NT2/D1 (cell line): Measurements from ENCODE around the gene REXO4.

Experiments
- DNase-seq: peaks from one replicate; pipeline ENCODE4 v3.0.0-alpha.2; 2011; ENCODE audit warnings: low read depth, low spot score
- H3K27me3 ChIP-seq: 2 replicates; pipeline ENCODE4 v1.6.0; 2011; ENCODE audit warnings: mild to moderate bottlenecking; ENCODE audit not compliant: insufficient read length, insufficient read depth
- H3K36me3 ChIP-seq: 2 replicates; pipeline ENCODE4 v1.6.1; 2011; ENCODE audit warnings: mild to moderate bottlenecking, low read length, mixed read lengths; ENCODE audit not compliant: insufficient read depth, insufficient read length
- H3K4me1 ChIP-seq: 2 replicates; pipeline ENCODE4 v1.5.1; 2011; ENCODE audit not compliant: insufficient read depth, insufficient read length
- H3K4me3 ChIP-seq: 2 replicates; pipeline ENCODE4 v1.5.1; 2011; ENCODE audit warnings: low read depth; ENCODE audit not compliant: insufficient read length
- H3K9ac ChIP-seq: 2 replicates; pipeline ENCODE4 v1.6.0; 2011; ENCODE audit warnings: low read depth; ENCODE audit not compliant: insufficient read length
- H3K9me3 ChIP-seq: 2 replicates; pipeline ENCODE4 v1.5.1; 2011; ENCODE audit warnings: mild to moderate bottlenecking, low read length; ENCODE audit not compliant: insufficient read depth
- SUZ12 ChIP-seq: IDR thresholded peaks from 2 replicates; pipeline ENCODE4 v1.6.1; 2011; ENCODE audit not compliant: insufficient read length, insufficient read depth; ENCODE audit errors: extremely low read depth
- YY1 ChIP-seq: IDR thresholded peaks from 2 replicates; pipeline ENCODE4 v1.6.1; 2011; ENCODE audit not compliant: insufficient read length, insufficient read depth
- ZNF274 ChIP-seq: IDR thresholded peaks from 2 replicates; pipeline ENCODE4 v1.6.1; 2011; ENCODE audit warnings: mild to moderate bottlenecking, low read depth, low read length

REXO4 gene

GRCh38 chr9:133426011-133426410 lies 8.2 kb upstream of the REXO4 start:
- Histone ChIP-seq H3K4me1 (peaks cover 20% of the 10 kb centered on the region), H3K27me3 (peaks cover 4% of the 10 kb centered on the region), H3K9me3 (no peaks in the 10 kb centered on the region; the same call in 1 of the 2 replicates), H3K4me3 (no peak overlapping the region), H3K36me3 (peaks cover 18% of the 10 kb centered on the region), H3K9ac (no peak overlapping the region)
- TF ChIP-seq YY1 (no peak), ZNF274 (no peak), SUZ12 (no peak)
- no peak for DNase-seq

GRCh38 chr9:133425049-133425632 lies 7.3 kb upstream of the REXO4 start:
- DNase-seq: no peak
- H3K4me3 ChIP-seq: no peak overlapping the region
- TF ChIP-seq SUZ12 (no peak), YY1 (no peak), ZNF274 (no peak)
- peaks cover 4% of the 10 kb centered on the region for H3K27me3 ChIP-seq
- peaks cover 18% of the 10 kb centered on the region for H3K36me3 ChIP-seq
- no peaks in the 10 kb centered on the region; the same call in 1 of the 2 replicates for H3K9me3 ChIP-seq
- peaks cover 20% of the 10 kb centered on the region for H3K4me1 ChIP-seq
- H3K9ac ChIP-seq: no peak overlapping the region

- H3K36me3 ChIP-seq: peaks cover 18% of the 10 kb centered on the region
- H3K9me3 ChIP-seq: no peaks in the 10 kb centered on the region; the same call in 1 of the 2 replicates
- peaks cover 21% of the 10 kb centered on the region for H3K4me1 ChIP-seq
- no peaks in the 10 kb centered on the region for H3K27me3 ChIP-seq
- no peak for DNase-seq
- TF ChIP-seq YY1 (no peak), ZNF274 (no peak), SUZ12 (no peak)
- H3K9ac ChIP-seq: no peak overlapping the region
- no peak overlapping the region for H3K4me3 ChIP-seq
Measured at GRCh38 chr9:133424187-133424586, 6.4 kb upstream of the REXO4 start.

- Histone ChIP-seq H3K9me3 (no peaks in the 10 kb centered on the region; the same call in 1 of the 2 replicates), H3K36me3 (peaks cover 18% of the 10 kb centered on the region), H3K9ac (no peak overlapping the region), H3K4me1 (peaks cover 21% of the 10 kb centered on the region), H3K4me3 (no peak overlapping the region), H3K27me3 (no peaks in the 10 kb centered on the region)
- no peak for DNase-seq
- TF ChIP-seq SUZ12: no peak
- TF ChIP-seq ZNF274: no peak
- TF ChIP-seq YY1: no peak
Measured at GRCh38 chr9:133423216-133423615, 5.4 kb upstream of the REXO4 start.

GRCh38 chr9:133421615-133422542 lies 4.1 kb upstream of the REXO4 start, which contains the start of gene ADAMTS13:
Gene ADAMTS13, plus strand, starts transcription at chr9:133422367. Its CDS starts 77 bp downstream, at chr9:133422444.
- Histone ChIP-seq H3K4me1 (peaks cover 17% of the 10 kb centered on the region), H3K36me3 (peaks cover 18% of the 10 kb centered on the region), H3K27me3 (no peaks in the 10 kb centered on the region), H3K9me3 (no peaks in the 10 kb centered on the region), H3K4me3 (no peak within 1 kb of the TSS), H3K9ac (peak within 1 kb of the TSS; percentile 33)
- no peak for DNase-seq
- TF ChIP-seq ZNF274: no peak
- TF ChIP-seq SUZ12: no peak
- no peak for TF ChIP-seq YY1

GRCh38 chr9:133420392-133420827 lies 2.6 kb upstream of the REXO4 start:
- no peaks in the 10 kb centered on the region for H3K9me3 ChIP-seq
- H3K36me3 ChIP-seq: peaks cover 21% of the 10 kb centered on the region
- no peak for TF ChIP-seq ZNF274
- TF ChIP-seq YY1: no peak
- no peak for TF ChIP-seq SUZ12
- no peak overlapping the region for H3K4me3 ChIP-seq
- H3K27me3 ChIP-seq: no peaks in the 10 kb centered on the region
- DNase-seq: no peak
- peaks cover 17% of the 10 kb centered on the region for H3K4me1 ChIP-seq
- H3K9ac ChIP-seq: no peak overlapping the region

- peaks cover 17% of the 10 kb centered on the region for H3K4me1 ChIP-seq
- H3K9ac ChIP-seq: peak overlapping the region; percentile 98
- peak overlapping the region; percentile 92 for H3K4me3 ChIP-seq
- H3K36me3 ChIP-seq: peaks cover 27% of the 10 kb centered on the region
- no peaks in the 10 kb centered on the region for H3K9me3 ChIP-seq
- TF ChIP-seq SUZ12 (no peak), YY1 (no peak), ZNF274 (no peak)
- DNase-seq: no peak
- H3K27me3 ChIP-seq: no peaks in the 10 kb centered on the region
Measured at GRCh38 chr9:133419005-133419404, 1.2 kb upstream of the REXO4 start.
